ENCODE measurements around the gene MEDAG. TPM values are rescaled to one million over a fixed set of nuclear protein-coding genes. Genes with fewer than 3 reads are reported as not detected.

MEDAG gene
- total RNA-seq, 3 donors from 2014 or later (not counting 1 experiment from before 2014, with no cell fraction given), result not detected

DNA sequence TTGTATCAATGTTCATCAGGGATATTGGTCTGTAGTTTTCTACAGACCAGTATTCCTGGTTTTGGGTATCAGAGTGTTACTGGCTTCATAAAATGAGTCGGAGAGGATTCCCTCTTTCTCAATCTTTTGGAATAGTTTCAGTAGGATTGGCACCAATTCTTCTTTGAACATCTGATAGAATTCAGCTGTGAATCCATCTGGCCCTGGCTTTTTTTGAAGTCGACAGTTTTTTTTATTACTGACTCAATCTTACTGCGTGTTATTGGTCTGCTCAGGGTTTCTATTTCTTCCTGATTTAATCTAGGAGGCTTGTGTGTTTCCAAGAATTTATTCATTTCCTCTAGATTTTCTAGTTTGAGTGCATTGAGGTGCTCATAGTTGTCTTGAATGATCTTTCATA lies 37.8 kb downstream of the MEDAG start:
- H3K9me3 ChIP-seq (ENCODE audit: control insufficient read depth, insufficient read depth, low read length), result no peaks in the 10 kb centered on the region
- no peak overlapping the region for H3K27ac Mint-ChIP-seq
- ATAC-seq (no peak), DNase-seq (no peak)
- no peak overlapping the region for H3K27ac ChIP-seq (ENCODE audit: low read length)
- intact Hi-C loops (cut with micrococcal nuclease), result no loop called here
- H3K27me3 Mint-ChIP-seq (ENCODE audit: low read depth in 2 of 2), result peaks cover 21 to 41% of the 10 kb centered on the region in 2 donors
- H3K9me3 Mint-ChIP-seq, result peaks cover 0 to 5% of the 10 kb centered on the region in 2 donors
- H3K4me3 Mint-ChIP-seq, result no peak overlapping the region
- WGBS (ENCODE audit: insufficient coverage), result 96% methylated on average over 3 of the region's 3 CpGs
- no peaks in the 10 kb centered on the region for H3K4me1 Mint-ChIP-seq
- H3K27me3 ChIP-seq (ENCODE audit: control insufficient read depth, insufficient read depth, low read length), result no peaks in the 10 kb centered on the region
- peaks cover 21% of the 10 kb centered on the region for H3K36me3 Mint-ChIP-seq
- H3K4me3 ChIP-seq (ENCODE audit: low read length), result no peak overlapping the region
- TF ChIP-seq, protein P1, sequence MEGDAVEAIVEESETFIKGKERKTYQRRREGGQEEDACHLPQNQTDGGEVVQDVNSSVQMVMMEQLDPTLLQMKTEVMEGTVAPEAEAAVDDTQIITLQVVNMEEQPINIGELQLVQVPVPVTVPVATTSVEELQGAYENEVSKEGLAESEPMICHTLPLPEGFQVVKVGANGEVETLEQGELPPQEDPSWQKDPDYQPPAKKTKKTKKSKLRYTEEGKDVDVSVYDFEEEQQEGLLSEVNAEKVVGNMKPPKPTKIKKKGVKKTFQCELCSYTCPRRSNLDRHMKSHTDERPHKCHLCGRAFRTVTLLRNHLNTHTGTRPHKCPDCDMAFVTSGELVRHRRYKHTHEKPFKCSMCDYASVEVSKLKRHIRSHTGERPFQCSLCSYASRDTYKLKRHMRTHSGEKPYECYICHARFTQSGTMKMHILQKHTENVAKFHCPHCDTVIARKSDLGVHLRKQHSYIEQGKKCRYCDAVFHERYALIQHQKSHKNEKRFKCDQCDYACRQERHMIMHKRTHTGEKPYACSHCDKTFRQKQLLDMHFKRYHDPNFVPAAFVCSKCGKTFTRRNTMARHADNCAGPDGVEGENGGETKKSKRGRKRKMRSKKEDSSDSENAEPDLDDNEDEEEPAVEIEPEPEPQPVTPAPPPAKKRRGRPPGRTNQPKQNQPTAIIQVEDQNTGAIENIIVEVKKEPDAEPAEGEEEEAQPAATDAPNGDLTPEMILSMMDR (IDR thresholded peaks at IDR 0.05), result no peak
- no peaks in the 10 kb centered on the region for H3K36me3 ChIP-seq (ENCODE audit: control insufficient read depth, insufficient read depth, low read length)
- no peaks in the 10 kb centered on the region for H3K4me1 ChIP-seq (ENCODE audit: control insufficient read depth, insufficient read depth, low read length)

DNA sequence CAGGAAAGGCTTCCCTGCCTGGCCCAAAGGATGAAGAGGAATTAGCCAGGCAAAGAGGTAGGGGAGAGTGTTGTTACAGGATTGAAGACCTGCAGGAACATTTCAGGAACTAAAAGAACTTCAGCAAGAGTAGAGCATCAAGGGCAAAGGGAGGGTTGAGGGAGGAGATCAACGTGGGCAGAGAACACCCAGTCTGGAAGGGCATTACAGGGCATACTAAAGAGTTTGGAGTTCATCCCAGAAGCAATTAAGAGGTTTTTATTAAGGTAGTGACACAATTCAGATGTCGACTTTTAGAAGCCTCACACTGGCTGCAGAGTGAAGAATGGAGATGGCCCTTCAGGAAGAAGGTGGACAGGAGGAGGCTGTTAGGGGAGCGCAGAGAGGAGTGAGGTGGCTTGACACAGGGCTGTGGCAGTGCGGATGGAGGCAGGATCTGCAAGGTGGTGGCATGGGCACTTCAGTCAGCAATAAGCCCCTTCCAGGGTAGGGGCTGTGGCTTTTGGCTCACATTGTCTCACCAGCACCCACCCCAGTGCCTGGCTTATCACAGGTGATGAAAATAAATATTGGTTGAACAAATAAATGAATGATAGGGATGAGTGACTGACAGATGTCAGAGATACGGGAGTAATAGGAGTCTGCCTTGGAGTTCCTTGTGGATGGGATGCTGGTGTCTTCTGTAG lies 51.3 kb downstream of the MEDAG start:
- Mint-ChIP-seq H3K4me3 (no peak overlapping the region), H3K27me3 (ENCODE audit: low read depth in 2 of 2) (peaks cover 40 to 65% of the 10 kb centered on the region in 2 donors), H3K4me1 (no peaks in the 10 kb centered on the region), H3K9me3 (peaks cover 4 to 8% of the 10 kb centered on the region in 2 donors), H3K36me3 (no peaks in the 10 kb centered on the region), H3K27ac (no peak overlapping the region)
- Histone ChIP-seq H3K4me3 (ENCODE audit: low read length) (no peak overlapping the region), H3K27me3 (ENCODE audit: control insufficient read depth, insufficient read depth, low read length) (peaks cover 2% of the 10 kb centered on the region), H3K27ac (ENCODE audit: low read length) (no peak overlapping the region), H3K36me3 (ENCODE audit: control insufficient read depth, insufficient read depth, low read length) (no peaks in the 10 kb centered on the region), H3K9me3 (ENCODE audit: control insufficient read depth, insufficient read depth, low read length) (no peaks in the 10 kb centered on the region), H3K4me1 (ENCODE audit: control insufficient read depth, insufficient read depth, low read length) (no peaks in the 10 kb centered on the region)
- TF ChIP-seq, protein P1 (IDR thresholded peaks at IDR 0.05), result no peak
- ATAC-seq (no peak), DNase-seq (no peak)
- WGBS (ENCODE audit: insufficient coverage), result 80% methylated on average over 5 of the region's 5 CpGs
- intact Hi-C loops (cut with micrococcal nuclease), result no loop called here

DNA sequence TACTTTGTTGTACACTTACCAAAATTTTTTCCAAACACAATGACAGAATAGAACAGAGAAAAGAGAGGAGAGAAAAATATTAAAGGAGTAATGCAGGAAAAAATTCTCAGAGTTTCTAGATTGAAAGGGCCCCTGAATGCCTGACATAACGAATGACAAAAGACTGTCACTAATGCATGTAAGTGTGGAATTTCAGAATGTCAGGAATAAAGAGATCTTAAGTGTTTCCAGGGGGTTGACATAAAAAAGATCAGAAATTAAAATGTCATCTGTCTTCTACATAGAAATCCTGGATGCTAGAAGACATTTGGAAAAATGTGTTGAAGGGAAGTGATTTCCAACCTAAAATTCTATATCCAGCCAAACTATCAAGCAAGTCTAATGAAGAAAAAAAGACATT lies 53.6 kb downstream of the MEDAG start:
- 71% methylated on average over 1 of the region's 1 CpG for WGBS (ENCODE audit: insufficient coverage)
- Mint-ChIP-seq H3K27me3 (ENCODE audit: low read depth in 2 of 2) (peaks cover 33 to 61% of the 10 kb centered on the region in 2 donors), H3K36me3 (no peaks in the 10 kb centered on the region), H3K9me3 (peaks cover 4 to 8% of the 10 kb centered on the region in 2 donors), H3K27ac (no peak overlapping the region), H3K4me3 (no peak overlapping the region), H3K4me1 (no peaks in the 10 kb centered on the region)
- ATAC-seq (no peak), DNase-seq (no peak)
- Histone ChIP-seq H3K4me1 (ENCODE audit: control insufficient read depth, insufficient read depth, low read length) (no peaks in the 10 kb centered on the region), H3K4me3 (ENCODE audit: low read length) (no peak overlapping the region), H3K27me3 (ENCODE audit: control insufficient read depth, insufficient read depth, low read length) (no peaks in the 10 kb centered on the region), H3K9me3 (ENCODE audit: control insufficient read depth, insufficient read depth, low read length) (no peaks in the 10 kb centered on the region), H3K36me3 (ENCODE audit: control insufficient read depth, insufficient read depth, low read length) (no peaks in the 10 kb centered on the region), H3K27ac (ENCODE audit: low read length) (no peak overlapping the region)
- TF ChIP-seq, protein P1 (IDR thresholded peaks at IDR 0.05), result no peak
- intact Hi-C loops (cut with micrococcal nuclease), result no loop called here

DNA sequence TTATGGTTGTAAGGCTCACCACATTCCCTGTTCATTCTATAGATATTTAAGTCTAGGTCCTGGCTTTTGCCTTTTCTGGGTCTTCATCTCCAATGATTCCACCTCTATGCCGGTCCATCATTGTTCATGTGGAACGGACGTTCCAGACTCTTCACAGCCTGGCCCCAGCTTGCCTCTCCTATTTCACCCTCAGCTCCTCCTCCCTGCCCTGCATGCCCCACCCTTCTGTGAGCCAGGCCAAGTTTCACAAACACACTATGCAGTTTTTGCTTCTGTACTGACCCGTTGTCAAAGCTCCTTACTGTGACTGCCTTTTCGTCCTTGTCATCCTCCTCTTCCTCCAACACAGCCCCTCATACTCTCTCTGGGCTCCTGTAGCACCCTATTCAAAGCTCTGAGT lies 57.7 kb downstream of the MEDAG start:
- no peaks in the 10 kb centered on the region for H3K27me3 ChIP-seq (ENCODE audit: control insufficient read depth, insufficient read depth, low read length)
- H3K4me3 Mint-ChIP-seq, result no peak overlapping the region
- H3K27ac ChIP-seq (ENCODE audit: low read length), result no peak overlapping the region
- no peaks in the 10 kb centered on the region for H3K36me3 Mint-ChIP-seq
- WGBS (ENCODE audit: insufficient coverage), result 80% methylated on average over 5 of the region's 5 CpGs
- ATAC-seq (no peak), DNase-seq (no peak)
- H3K27ac Mint-ChIP-seq, result no peak overlapping the region
- no peaks in the 10 kb centered on the region for H3K9me3 ChIP-seq (ENCODE audit: control insufficient read depth, insufficient read depth, low read length)
- H3K9me3 Mint-ChIP-seq, result peaks cover 2 to 5% of the 10 kb centered on the region in 2 donors
- TF ChIP-seq, protein P1 (IDR thresholded peaks at IDR 0.05), result no peak
- H3K36me3 ChIP-seq (ENCODE audit: control insufficient read depth, insufficient read depth, low read length), result no peaks in the 10 kb centered on the region
- H3K4me1 ChIP-seq (ENCODE audit: control insufficient read depth, insufficient read depth, low read length), result no peaks in the 10 kb centered on the region
- H3K27me3 Mint-ChIP-seq (ENCODE audit: low read depth in 2 of 2), result peaks cover 24 to 54% of the 10 kb centered on the region in 2 donors
- intact Hi-C loops (cut with micrococcal nuclease), result no loop called here
- no peaks in the 10 kb centered on the region for H3K4me1 Mint-ChIP-seq
- H3K4me3 ChIP-seq (ENCODE audit: low read length), result no peak overlapping the region
